ENCODE results near the gene RHOB.
"Not testable (repeated sequence)": the region's sequence is repeated elsewhere in the genome, so short reads cannot be mapped to it uniquely, and the experiment has no call there.

Gene RHOB

GRCh38 chr2:20454036-20454981, 7.4 kb downstream of the RHOB start:
- DNase-seq: no peak

GRCh38 chr2:20455076-20455587, 8.3 kb downstream of the RHOB start:
- DNase-seq: no peak

DNA sequence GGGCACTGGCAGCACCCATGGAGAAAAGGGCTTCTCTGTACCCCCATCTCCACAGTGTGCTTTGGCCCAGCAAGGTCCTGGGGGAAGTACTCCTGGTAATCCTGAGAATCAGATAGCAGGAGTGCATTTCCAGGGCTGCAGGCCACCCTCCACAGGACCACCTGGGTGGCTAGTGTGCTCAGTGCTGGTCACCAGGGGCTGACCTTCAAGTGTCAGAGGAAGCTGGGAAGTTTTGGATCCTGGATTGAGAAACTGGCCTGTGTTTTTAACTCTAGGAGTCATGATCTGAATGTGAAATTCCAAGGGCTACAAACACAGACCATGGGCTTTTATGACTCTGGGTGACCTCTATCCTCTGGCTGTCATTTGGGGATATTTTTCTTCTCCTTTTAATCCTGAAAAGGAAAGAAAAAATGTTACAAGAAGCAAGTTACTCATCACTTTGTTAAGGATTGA, 9.3 kb downstream of the RHOB start:
- no peak for DNase-seq

GRCh38 chr2:20456636-20457426, 10.0 kb downstream of the RHOB start:
- no peak for DNase-seq

DNA sequence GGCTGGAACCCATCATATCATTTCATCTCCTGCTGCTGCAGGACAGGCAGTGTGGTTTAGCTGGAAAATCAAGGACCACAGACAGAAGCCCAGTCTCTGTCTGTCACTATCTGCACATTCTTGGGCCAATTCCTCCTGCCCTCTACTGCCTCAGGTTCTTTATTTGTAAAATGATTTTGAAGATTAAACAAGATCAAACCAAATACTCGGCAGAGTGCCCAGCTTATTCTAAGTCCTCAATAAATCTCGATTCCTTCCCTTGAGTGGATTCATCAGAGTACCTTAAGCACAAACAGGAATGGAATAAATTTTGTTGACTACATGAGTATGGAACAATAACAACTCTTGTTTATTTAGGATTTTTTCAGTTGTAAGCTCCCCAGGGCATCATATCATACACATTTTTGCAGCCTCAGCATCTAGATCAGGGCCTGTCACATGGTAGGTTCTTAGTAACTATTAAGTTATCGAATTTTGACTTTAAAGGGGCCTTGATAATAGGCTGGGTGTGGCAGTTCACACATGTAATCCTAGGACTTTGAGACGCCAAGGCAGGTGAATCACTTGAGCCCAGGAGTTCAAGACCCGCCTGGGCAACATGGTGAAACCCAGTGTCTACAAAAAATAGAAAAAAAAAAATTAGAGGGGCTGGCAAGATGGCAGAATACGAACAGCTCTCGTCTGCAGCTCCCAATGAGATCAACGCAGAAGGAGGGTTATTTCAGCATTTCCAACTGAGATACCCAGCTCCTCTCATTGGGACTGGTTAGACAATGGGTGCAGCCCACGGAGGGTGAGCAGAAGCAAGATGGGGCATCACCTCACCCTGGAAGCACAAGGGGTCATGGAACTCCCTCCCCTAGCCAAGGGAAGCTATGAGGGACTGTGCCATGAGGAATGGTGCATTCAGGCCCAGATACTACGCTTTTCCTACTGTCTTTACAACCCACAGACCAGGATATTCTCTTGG, 11.1 kb downstream of the RHOB start:
- no peak for DNase-seq

DNA sequence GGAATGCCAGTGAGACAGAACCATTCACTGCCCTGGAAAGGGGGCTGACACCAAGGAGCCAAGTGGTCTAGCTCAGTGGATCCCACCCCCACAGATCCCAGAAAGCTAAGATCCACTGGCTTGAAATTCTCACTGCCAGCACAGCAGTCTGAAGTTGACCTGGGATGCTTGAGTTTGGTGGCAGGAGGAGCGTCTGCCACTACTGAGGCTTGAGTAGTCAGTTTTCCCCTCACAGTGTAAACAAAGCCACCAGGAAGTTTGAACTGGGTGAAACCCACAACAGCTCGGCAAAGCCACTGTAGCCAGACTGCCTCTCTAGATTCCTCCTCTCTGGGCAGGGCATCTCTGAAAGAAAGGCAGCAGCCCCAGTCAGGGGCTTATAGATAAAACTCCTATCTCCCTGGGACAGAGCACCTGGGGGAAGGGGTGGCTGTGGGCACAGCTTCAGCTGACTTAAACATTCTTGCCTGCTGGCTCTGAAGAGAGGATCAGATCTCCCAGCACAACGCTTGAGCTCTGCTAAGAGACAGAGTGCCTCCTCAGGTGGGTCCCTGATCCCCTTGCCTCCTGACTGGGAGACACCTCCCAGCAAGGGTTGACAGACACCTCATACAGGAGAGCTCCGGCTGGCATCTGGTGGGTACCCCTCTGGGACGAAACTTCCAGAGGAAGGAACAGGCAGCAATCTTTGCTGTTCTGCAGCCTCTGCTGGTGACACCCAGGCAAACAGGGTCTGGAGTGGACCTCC, 12.0 kb downstream of the RHOB start:
- not testable (repeated sequence) for DNase-seq

DNA sequence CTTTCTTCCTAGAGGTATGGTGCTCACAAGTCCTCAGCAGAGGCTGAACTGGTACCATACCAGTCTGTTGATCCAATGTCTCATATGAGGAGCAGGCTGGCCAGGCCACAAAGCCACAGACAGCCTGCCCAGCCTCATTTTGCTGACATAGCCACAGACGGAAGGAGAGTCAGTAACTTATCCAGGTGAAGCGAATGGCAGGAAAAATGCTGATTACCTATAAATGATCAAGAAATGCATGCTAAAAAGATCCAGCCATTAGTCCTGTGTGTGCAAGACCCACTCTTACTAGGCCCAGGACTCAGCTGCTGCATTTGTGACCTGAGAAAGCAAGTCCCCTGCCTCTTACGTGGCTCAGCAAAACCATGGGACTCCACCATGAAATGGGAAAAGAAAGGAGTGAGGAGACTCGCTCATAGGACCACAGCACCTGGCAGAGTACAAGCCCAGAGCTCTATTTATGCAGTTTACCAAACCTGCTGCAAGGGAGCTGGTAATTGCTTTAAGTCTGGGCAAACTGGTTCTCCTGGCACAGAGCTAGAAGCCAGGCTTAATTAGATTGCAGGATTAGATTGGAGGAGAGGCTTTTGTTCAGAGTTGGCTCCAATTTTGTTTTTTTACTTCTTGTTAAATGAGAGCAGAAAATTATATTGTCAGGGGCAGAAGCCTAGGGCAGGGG, 19.0 kb downstream of the RHOB start:
- peak; percentile 62 to 90 for DNase-seq

- DNase-seq: no peak
These were observed 21.1 kb downstream of the RHOB start for GRCh38 chr2:20467789-20468548.

- DNase-seq: no peak
These were observed 22.0 kb downstream of the RHOB start for GRCh38 chr2:20468549-20469500.

DNA sequence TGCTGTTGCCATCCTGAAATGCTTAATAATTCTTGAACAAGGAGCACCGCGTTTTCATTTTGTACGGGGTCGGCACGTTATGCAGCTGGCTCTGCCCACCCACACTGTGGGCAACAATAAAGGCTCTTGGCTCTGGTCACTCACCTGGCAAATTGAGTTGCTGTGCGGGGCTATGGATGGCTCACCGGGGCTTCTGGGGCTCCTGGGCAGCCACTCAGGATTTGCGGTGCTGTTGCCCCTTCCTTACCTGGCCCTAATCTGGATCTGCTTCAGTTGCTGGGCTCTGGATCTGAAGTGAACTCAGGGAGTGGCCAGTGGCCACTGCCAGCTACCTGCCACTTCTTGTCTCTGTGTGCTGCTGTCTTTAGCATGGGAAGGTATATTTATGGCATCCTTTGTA, 22.7 kb downstream of the RHOB start:
- DNase-seq: no peak

- DNase-seq: no peak
These were observed 23.3 kb downstream of the RHOB start for GRCh38 chr2:20470211-20470610.

GRCh38 chr2:20471148-20471547, 24.3 kb downstream of the RHOB start:
- no peak for DNase-seq

GRCh38 chr2:20471902-20472559, 25.2 kb downstream of the RHOB start:
- DNase-seq: no peak

DNA sequence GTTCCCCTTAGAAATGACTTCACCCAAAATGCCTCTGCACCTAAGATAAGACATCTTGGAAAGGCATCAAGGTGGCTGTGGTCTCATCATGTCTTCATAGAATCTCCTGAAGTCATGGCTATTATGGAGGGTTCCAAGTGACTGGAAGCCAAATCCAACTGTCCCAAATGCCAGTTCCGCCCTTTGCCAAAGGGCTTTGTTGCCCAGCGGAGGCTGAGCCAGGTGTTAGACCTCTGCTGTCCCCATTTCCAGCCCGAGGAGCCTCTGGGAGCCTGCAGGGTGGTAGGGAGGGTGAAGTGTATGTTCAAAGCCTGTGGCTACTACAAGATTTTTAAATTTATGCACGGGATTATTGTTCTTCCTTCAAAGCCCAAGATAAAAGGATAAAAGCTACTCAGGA, 25.7 kb downstream of the RHOB start:
- DNase-seq: no peak

DNA sequence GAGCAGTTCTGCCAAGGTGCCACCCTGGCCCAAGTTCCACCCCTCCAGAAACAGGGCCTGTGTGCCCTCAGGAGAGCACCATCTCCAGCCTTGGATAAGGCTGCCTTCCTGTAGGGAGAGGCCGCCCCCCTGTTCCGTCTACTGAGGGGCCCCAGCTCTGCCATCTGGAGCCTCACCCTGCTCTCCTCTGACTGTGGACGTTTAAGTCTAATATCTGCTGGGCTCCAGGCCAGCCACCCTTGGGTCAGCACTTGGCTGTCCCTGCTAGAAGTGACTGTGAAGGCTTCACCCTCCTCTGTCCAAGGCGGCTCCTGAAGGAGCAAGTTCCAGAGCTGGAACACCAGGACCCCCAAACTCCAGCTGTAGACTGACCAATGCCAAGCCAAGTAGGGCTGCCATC, 26.3 kb downstream of the RHOB start:
- DNase-seq: no peak

GRCh38 chr2:20474757-20475566, 28.1 kb downstream of the RHOB start:
- no peak for DNase-seq

- DNase-seq: no peak
These were observed 28.7 kb downstream of the RHOB start for GRCh38 chr2:20475567-20475952.

GRCh38 chr2:20476481-20476880, 29.6 kb downstream of the RHOB start:
- DNase-seq: no peak
